ENCODE results near the gene DYSF. TPM values are rescaled to one million over a fixed set of nuclear protein-coding genes. Genes with fewer than 3 reads are reported as not detected.

DYSF gene
- polyA plus RNA-seq, 1 of the 3 experiments (the other 2 are of a cell fraction) = 0.10 TPM

DNA sequence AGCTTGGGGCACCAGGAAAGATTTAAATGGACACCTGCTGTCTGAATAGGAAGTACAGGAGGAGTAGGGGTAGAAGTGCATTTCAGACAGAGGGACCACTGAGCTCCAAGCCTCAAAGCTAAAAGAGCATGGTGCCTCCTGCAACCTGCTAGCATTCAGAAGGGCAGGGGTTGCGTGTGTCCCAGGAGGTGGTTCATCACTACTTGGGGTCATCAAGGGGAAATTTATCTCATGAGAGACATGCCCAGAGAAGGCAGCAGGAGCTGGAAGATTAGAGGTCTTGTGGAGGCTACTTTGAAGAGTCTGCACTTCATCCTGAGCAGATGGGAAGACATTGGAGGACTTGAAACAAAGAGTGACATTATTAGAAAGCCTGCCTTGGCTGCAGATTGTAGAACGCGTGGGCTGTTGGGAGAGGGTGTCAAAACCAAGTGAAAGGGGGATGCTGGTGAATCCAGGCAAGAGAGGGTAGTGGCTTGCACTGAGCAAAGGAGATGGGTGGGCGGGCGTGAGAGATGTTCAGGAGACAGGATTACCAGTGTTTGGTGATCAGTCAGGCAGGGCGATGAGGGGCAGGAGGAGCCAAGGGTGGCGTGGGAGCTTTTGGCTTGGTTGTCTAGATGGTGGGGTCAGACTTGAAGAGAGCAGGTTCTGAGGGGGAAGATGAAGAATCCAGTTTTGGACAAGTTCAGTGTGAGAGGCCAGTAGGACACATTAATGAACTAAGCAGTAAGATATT is 154.0 kb downstream of the DYSF start:
- Histone ChIP-seq H3K4me2 (no peak overlapping the region), H3K79me2 (ENCODE audit: insufficient read depth) (no peaks in the 10 kb centered on the region), H3K4me1 (ENCODE audit: control insufficient read depth in 1 of 2, insufficient read depth in 2 of 2, low read depth in 1 of 2, low read length in 1 of 2) (peaks cover 0 to 5% of the 10 kb centered on the region in 2 experiments; a peak in 1 of 4 replicates), H3F3A (replicated peaks; ENCODE audit: insufficient read depth) (no peaks in the 10 kb centered on the region), H3K27ac (ENCODE audit: low read depth in 2 of 2, low read length in 1 of 2) (no peak overlapping the region), H3K9me2 (no peaks in the 10 kb centered on the region), H3K4me3 (ENCODE audit: low read depth in 2 of 2, low read length in 1 of 2) (no peak overlapping the region), H3K9me3 (no peaks in the 10 kb centered on the region), H3K36me3 (replicated peaks in 1 of 2; ENCODE audit: control insufficient read depth in 1 of 2, insufficient read depth in 2 of 2, low read length in 1 of 2) (no peaks in the 10 kb centered on the region), H4K20me1 (ENCODE audit: insufficient read depth) (no peaks in the 10 kb centered on the region), H3K27me3 (ENCODE audit: insufficient read depth) (no peaks in the 10 kb centered on the region; the same call in 1 of the 2 replicates), H2AFZ (ENCODE audit: low read depth) (no peak overlapping the region), H3K9ac (no peak overlapping the region)
- CTCF ChIA-PET = interaction anchor here (0.8 to 2.0 kb wide), 2 partner anchors 191 to 316 kb away, joined by 3 to 5 read pairs; no protein-coding TSS in a partner anchor
- 59% methylated on average over 7 of the region's 7 CpGs for WGBS (ENCODE audit: low lambda C conversion rate)
- TF ChIP-seq SMC3 (IDR thresholded peaks at IDR 0.05; ENCODE audit: low read depth, low read length) (no peak), GATA2 (CRISPR knock-in tag; IDR thresholded peaks at IDR 0.05) (no peak), TEAD4 (IDR thresholded peaks at IDR 0.05; ENCODE audit: borderline replicate concordance, insufficient read depth) (no peak), EP300 (IDR thresholded peaks at IDR 0.05; ENCODE audit: borderline replicate concordance in 1 of 2, low read depth in 1 of 2, low read length in 1 of 2) (no peak), CHD2 (IDR thresholded peaks at IDR 0.05; ENCODE audit: low read length, partially characterized antibody) (no peak), POLR2AphosphoS5 (IDR thresholded peaks at IDR 0.05; ENCODE audit: low read depth, low read length) (no peak), GABPA (IDR thresholded peaks at IDR 0.05; ENCODE audit: low read depth) (no peak), TCF12 (IDR thresholded peaks at IDR 0.05) (no peak), FOSL2 (IDR thresholded peaks at IDR 0.05; ENCODE audit: borderline replicate concordance, low read depth) (no peak), RAD21 (IDR thresholded peaks at IDR 0.05; ENCODE audit: low read length) (no peak), USF1 (IDR thresholded peaks at IDR 0.05; ENCODE audit: borderline replicate concordance, low read depth) (no peak), FOXM1 (IDR thresholded peaks at IDR 0.05; ENCODE audit: low read depth) (no peak)
- TF ChIP-seq, protein P1, sequence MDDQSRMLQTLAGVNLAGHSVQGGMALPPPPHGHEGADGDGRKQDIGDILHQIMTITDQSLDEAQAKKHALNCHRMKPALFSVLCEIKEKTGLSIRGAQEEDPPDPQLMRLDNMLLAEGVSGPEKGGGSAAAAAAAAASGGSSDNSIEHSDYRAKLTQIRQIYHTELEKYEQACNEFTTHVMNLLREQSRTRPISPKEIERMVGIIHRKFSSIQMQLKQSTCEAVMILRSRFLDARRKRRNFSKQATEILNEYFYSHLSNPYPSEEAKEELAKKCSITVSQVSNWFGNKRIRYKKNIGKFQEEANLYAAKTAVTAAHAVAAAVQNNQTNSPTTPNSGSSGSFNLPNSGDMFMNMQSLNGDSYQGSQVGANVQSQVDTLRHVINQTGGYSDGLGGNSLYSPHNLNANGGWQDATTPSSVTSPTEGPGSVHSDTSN (IDR thresholded peaks at IDR 0.05) = no peak
- TF ChIP-seq, protein P2, sequence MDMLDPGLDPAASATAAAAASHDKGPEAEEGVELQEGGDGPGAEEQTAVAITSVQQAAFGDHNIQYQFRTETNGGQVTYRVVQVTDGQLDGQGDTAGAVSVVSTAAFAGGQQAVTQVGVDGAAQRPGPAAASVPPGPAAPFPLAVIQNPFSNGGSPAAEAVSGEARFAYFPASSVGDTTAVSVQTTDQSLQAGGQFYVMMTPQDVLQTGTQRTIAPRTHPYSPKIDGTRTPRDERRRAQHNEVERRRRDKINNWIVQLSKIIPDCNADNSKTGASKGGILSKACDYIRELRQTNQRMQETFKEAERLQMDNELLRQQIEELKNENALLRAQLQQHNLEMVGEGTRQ (IDR thresholded peaks at IDR 0.05; ENCODE audit: borderline replicate concordance, low read depth, low read length) = no peak
- TF ChIP-seq, protein P3, sequence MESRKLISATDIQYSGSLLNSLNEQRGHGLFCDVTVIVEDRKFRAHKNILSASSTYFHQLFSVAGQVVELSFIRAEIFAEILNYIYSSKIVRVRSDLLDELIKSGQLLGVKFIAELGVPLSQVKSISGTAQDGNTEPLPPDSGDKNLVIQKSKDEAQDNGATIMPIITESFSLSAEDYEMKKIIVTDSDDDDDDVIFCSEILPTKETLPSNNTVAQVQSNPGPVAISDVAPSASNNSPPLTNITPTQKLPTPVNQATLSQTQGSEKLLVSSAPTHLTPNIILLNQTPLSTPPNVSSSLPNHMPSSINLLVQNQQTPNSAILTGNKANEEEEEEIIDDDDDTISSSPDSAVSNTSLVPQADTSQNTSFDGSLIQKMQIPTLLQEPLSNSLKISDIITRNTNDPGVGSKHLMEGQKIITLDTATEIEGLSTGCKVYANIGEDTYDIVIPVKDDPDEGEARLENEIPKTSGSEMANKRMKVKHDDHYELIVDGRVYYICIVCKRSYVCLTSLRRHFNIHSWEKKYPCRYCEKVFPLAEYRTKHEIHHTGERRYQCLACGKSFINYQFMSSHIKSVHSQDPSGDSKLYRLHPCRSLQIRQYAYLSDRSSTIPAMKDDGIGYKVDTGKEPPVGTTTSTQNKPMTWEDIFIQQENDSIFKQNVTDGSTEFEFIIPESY (IDR thresholded peaks at IDR 0.05; ENCODE audit: borderline replicate concordance, low read depth) = no peak
- TF ChIP-seq, protein P4, sequence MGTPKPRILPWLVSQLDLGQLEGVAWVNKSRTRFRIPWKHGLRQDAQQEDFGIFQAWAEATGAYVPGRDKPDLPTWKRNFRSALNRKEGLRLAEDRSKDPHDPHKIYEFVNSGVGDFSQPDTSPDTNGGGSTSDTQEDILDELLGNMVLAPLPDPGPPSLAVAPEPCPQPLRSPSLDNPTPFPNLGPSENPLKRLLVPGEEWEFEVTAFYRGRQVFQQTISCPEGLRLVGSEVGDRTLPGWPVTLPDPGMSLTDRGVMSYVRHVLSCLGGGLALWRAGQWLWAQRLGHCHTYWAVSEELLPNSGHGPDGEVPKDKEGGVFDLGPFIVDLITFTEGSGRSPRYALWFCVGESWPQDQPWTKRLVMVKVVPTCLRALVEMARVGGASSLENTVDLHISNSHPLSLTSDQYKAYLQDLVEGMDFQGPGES (IDR thresholded peaks at IDR 0.05; ENCODE audit: low read depth, low read length) = no peak
- peak; percentile 15 for DNase-seq
- POLR2A ChIA-PET = no interaction called here
